Measurements from ENCODE around the gene SORCS3. TPM values are rescaled to one million over a fixed set of nuclear protein-coding genes. Genes with fewer than 3 reads are reported as not detected.

Gene SORCS3
- total RNA-seq, 1 donor from 2014 or later = 0.19 TPM

DNA sequence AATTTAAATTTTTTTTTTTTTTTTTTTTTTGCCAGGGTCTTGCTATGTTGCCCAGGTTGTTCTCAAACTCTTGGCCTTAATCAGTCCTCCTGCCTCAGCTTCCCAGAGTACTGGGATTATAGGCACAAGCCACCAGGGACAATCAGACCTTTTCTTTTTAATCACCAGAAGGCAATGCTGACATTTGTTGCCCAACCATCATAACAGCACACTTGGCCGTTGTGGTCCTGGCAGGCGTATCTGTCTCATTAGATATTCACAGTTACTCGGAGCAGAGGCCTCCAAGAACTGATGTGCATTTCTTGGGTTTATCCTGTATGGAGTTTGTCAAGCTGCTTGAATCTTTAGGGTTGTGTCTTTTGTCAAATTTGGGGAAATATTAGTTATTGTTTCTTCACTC is 100.0 kb downstream of the SORCS3 start:
- DNase-seq = no peak
- ATAC-seq (ENCODE audit: poor library complexity) = peak; percentile 75
- intact Hi-C loops (cut with DNase I) = no loop called here

- no peak for ATAC-seq (ENCODE audit: poor library complexity)
- intact Hi-C loops (cut with DNase I) = no loop called here
- no peak for DNase-seq
Observed at GRCh38 chr10:104744052-104744451, 103.0 kb downstream of the SORCS3 start.

DNA sequence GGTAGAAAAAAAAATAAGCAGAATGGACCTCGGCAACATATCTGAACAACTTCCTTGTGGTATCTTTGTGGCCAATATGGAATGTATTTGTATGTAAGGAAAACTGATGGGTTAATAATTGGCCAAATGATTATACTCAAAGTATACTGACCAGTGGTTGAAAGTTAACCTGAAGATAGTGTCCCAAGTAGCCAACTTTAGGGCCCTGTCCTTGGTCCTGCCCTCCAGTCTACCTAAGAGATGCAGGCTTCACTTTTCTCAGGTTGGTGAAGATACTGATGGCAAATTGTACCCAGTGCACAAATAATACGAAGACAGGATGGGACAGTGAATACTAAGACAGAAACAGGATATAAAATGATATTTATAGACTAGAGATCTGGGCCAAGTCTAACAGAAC is 109.2 kb downstream of the SORCS3 start:
- DNase-seq = no peak
- no peak for ATAC-seq (ENCODE audit: poor library complexity)
- intact Hi-C loops (cut with DNase I) = no loop called here

- no peak for ATAC-seq (ENCODE audit: poor library complexity)
- intact Hi-C loops (cut with DNase I) = no loop called here
- DNase-seq = no peak
Observed at GRCh38 chr10:104762793-104763192, 121.7 kb downstream of the SORCS3 start.

DNA sequence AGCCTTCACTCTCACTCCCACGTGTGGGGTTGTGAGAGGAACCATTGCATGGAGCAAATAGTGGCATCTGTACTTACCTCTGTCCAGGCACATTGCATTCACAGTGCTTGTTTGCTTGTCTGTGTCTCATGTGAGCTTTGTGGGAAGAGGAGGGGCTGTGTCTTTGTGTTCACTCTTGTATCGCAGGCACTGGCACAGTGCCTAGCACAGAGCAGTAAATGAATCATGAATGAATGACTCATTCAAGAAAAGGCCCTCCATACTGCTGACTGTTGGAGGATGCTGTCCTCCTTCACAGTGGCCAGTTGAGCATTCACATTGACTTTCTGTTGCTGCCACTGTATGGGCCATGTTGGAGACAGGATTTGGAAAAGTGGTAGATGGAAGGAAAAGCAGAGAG is 125.3 kb downstream of the SORCS3 start:
- intact Hi-C loops (cut with DNase I) = no loop called here
- DNase-seq (no peak), ATAC-seq (ENCODE audit: poor library complexity) (no peak)

- ATAC-seq (ENCODE audit: poor library complexity) (no peak), DNase-seq (no peak)
- intact Hi-C loops (cut with DNase I) = no loop called here
Observed at GRCh38 chr10:104767282-104767681, 126.2 kb downstream of the SORCS3 start.

- no peak for DNase-seq
- ATAC-seq (ENCODE audit: poor library complexity) = no peak
- intact Hi-C loops (cut with DNase I) = no loop called here
Observed at GRCh38 chr10:104767745-104768144, 126.7 kb downstream of the SORCS3 start.

GRCh38 chr10:104773105-104773504 is 132.0 kb downstream of the SORCS3 start:
- intact Hi-C loops (cut with DNase I) = no loop called here

DNA sequence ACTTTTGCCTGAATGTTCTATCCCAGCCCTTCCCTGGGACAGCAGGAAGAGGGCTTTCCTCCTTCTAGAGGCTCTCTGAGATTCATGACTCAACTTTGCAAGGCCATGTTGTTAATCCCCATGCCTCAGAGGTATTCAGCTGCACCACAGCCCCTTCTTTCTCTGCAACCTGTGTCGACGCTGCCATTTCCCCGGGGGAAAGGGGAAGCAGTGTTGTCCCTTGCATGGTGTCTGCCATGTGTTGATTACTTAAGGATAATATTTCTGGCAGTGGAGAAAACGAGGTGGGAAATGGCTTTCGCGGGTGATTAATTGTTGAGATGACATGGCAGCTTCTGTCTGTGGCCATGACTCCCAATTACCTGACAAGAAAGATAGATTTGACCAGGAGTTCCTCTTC is 133.1 kb downstream of the SORCS3 start:
- ATAC-seq (ENCODE audit: poor library complexity) = no peak
- intact Hi-C loops (cut with DNase I) = no loop called here
- no peak for DNase-seq

More at GRCh38 chr10:104773105-104773504, 132.0 kb downstream of the SORCS3 start:
- ATAC-seq (ENCODE audit: poor library complexity) = no peak
- no peak for DNase-seq

DNA sequence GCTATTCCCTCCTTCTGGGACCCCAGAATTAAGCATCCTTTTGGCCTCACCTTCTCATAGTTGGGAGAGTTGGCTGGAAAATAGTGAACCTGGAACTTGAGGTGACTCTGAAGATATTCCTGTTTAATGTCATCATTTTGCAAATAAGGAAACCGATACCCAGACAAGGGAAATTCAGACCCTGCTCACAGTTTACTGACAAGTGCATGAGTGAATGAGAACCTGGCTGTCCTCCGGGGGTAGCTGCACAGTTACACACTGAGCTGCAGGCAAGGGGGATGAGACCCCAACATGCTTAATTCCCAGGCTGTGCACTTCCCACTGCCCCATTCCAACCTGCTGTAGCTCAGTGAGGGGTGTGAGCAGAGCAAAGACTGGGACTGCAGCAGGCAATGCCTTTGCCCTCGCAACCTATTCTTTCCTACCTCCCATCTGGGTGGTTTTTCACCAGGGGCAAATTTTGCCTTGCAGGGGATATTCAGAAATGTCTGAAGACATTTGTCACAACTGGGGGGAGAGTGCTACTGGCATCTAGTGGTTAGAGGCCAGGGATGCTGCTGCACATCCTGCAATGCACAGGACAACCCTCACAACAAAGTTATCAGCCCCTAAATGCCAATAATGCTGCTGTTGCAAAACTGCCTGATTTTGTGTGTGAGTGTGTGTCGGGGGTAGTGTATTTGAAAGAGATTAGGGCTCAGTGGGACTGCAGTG is 136.2 kb downstream of the SORCS3 start:
- intact Hi-C loops (cut with DNase I) = loop anchor here (5.0 kb wide), 1 partner anchor 125 kb away; no protein-coding TSS in a partner anchor
- ATAC-seq (ENCODE audit: poor library complexity) (no peak), DNase-seq (no peak)

- DNase-seq = no peak
- ATAC-seq (ENCODE audit: poor library complexity) = no peak
- intact Hi-C loops (cut with DNase I) = loop anchor here (5.0 kb wide), 1 partner anchor 126 kb away; no protein-coding TSS in a partner anchor
Observed at GRCh38 chr10:104778371-104778770, 137.3 kb downstream of the SORCS3 start.

- no peak for ATAC-seq (ENCODE audit: poor library complexity)
- DNase-seq = no peak
- intact Hi-C loops (cut with DNase I) = loop anchor here (5.0 kb wide), 1 partner anchor 127 kb away; no protein-coding TSS in a partner anchor
Observed at GRCh38 chr10:104779701-104780100, 138.6 kb downstream of the SORCS3 start.

- intact Hi-C loops (cut with DNase I) = no loop called here
- ATAC-seq (ENCODE audit: poor library complexity) (peak; percentile 73), DNase-seq (no peak)
Observed at GRCh38 chr10:104780165-104780564, 139.1 kb downstream of the SORCS3 start.

GRCh38 chr10:104780946-104781595 is 140.0 kb downstream of the SORCS3 start:
- DNase-seq (no peak), ATAC-seq (ENCODE audit: poor library complexity) (no peak)
- intact Hi-C loops (cut with DNase I) = no loop called here

GRCh38 chr10:104784452-104784851 is 143.4 kb downstream of the SORCS3 start:
- DNase-seq (no peak), ATAC-seq (ENCODE audit: poor library complexity) (no peak)
- intact Hi-C loops (cut with DNase I) = no loop called here

- DNase-seq (no peak), ATAC-seq (ENCODE audit: poor library complexity) (no peak)
- intact Hi-C loops (cut with DNase I) = no loop called here
Observed at GRCh38 chr10:104791471-104791870, 150.4 kb downstream of the SORCS3 start.

- DNase-seq (no peak), ATAC-seq (ENCODE audit: poor library complexity) (no peak)
- intact Hi-C loops (cut with DNase I) = no loop called here
Observed at GRCh38 chr10:104795411-104795810, 154.3 kb downstream of the SORCS3 start.

- no peak for DNase-seq
- no peak for ATAC-seq (ENCODE audit: poor library complexity)
- intact Hi-C loops (cut with DNase I) = no loop called here
Observed at GRCh38 chr10:104796823-104797222, 155.7 kb downstream of the SORCS3 start.

DNA sequence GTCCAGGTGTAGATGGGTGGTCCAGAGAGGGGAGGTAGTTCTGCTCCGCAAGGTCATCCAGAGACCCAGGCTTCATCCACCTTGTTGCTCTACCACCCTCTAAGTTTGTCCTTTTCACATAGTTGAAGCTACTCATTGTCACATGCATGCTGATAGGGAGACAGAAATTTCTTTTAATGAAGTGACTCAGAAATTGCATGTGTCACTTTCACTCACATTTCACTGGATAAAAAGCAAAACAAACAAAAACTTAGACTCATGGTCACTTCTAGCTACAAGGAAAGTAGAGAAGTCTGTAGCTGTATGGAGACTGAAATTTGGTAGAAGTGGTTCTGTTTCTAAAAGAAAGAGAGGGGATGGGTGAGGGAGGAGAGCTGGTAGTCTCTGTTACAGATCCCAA is 161.9 kb downstream of the SORCS3 start:
- intact Hi-C loops (cut with DNase I) = no loop called here
- ATAC-seq (ENCODE audit: poor library complexity) = no peak

DNA sequence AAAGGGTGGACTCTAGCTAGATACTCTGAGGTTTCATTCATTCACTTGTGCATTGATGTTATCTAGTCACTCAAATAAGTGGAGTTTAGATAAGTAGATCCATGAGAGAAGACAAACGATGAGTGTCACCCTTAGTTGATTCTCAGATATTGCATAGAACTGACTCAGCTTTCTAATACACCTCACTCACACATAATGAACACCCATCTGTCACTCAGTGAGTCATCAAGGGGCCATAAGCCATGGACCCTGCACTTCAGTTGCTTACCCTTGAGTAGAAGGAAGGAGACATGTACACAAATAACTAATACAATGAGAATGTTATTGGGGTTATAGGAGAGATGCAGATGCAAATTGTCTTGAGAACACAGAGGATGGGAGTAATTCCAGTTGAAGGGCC is 163.8 kb downstream of the SORCS3 start:
- intact Hi-C loops (cut with DNase I) = no loop called here
- no peak for ATAC-seq (ENCODE audit: poor library complexity)

More for the DNA sequence above, 161.9 kb downstream of the SORCS3 start:
- DNase-seq = no peak

More for the DNA sequence above, 163.8 kb downstream of the SORCS3 start:
- DNase-seq = no peak
